GM12801 (cell line): ENCODE results near the gene PLPP7.

Experiments used
- CTCF ChIP-seq: IDR thresholded peaks from one replicate; pipeline ENCODE4 v1.5.1; 2011; ENCODE audit warnings: control low read depth; ENCODE audit not compliant: insufficient read length; ENCODE audit errors: extremely low read depth

The PLPP7 gene

GRCh38 chr9:131310833-131311554 lies 21.5 kb downstream of the PLPP7 start:
- TF ChIP-seq CTCF = no peak

- TF ChIP-seq CTCF = no peak
Observed at GRCh38 chr9:131312246-131312645, 22.7 kb downstream of the PLPP7 start.

- no peak for TF ChIP-seq CTCF
Observed at GRCh38 chr9:131312822-131313770, 23.6 kb downstream of the PLPP7 start.

- TF ChIP-seq CTCF = no peak
Observed at GRCh38 chr9:131318231-131319085, 28.9 kb downstream of the PLPP7 start.

GRCh38 chr9:131319486-131319885 lies 30.0 kb downstream of the PLPP7 start:
- no peak for TF ChIP-seq CTCF

GRCh38 chr9:131320031-131320685 lies 30.6 kb downstream of the PLPP7 start:
- TF ChIP-seq CTCF = no peak
